NT2/D1 (cell line): ENCODE measurements around the gene MYBPH.

ENCODE experiments used
- YY1 ChIP-seq: IDR thresholded peaks from 2 replicates; pipeline ENCODE4 v1.6.1; 2011; ENCODE audit not compliant: insufficient read length, insufficient read depth
- ZNF274 ChIP-seq: IDR thresholded peaks from 2 replicates; pipeline ENCODE4 v1.6.1; 2011; ENCODE audit warnings: mild to moderate bottlenecking, low read depth, low read length

- no peak for TF ChIP-seq YY1
- TF ChIP-seq ZNF274, result no peak
These were observed 1.2 kb downstream of the MYBPH start for GRCh38 chr1:203174324-203174985.
